GM23248 (cell line): Measurements from ENCODE around the gene CCDC73. TPM values are rescaled to one million over a fixed set of nuclear protein-coding genes. Genes with fewer than 3 reads are reported as not detected.

Experiments used
- DNase-seq: peaks from one replicate; pipeline ENCODE4 v3.0.0-alpha.2; 2015
- H2AFZ ChIP-seq: fragments of 200-600 bp; sonication (generic); 2 replicates; pipeline ENCODE4 v1.6.1; 2016; ENCODE audit warnings: antibody characterized with exemption
- H3F3A ChIP-seq: fragments of 200-600 bp; sonication (generic); 2 replicates; pipeline ENCODE4 v1.6.1; 2016; ENCODE audit warnings: mild to moderate bottlenecking, antibody characterized with exemption, mixed run types; ENCODE audit not compliant: insufficient read depth
- H3K27ac ChIP-seq: fragments of 200-600 bp; sonication (generic); 2 replicates; pipeline ENCODE4 v1.5.1; 2016; ENCODE audit warnings: mild to moderate bottlenecking
- H3K27me3 ChIP-seq: fragments of 200-600 bp; sonication (generic); replicated peaks from 2 replicates; pipeline ENCODE4 v1.6.1; 2016; ENCODE audit warnings: mild to moderate bottlenecking; ENCODE audit not compliant: insufficient read depth
- H3K36me3 ChIP-seq: fragments of 200-600 bp; sonication (generic); 2 replicates; pipeline ENCODE4 v1.6.1; 2016; ENCODE audit warnings: low read depth, mild to moderate bottlenecking
- H3K4me1 ChIP-seq: fragments of 200-600 bp; sonication (generic); 2 replicates; pipeline ENCODE4 v1.6.1; 2016; ENCODE audit warnings: mild to moderate bottlenecking; ENCODE audit not compliant: insufficient read depth
- H3K4me2 ChIP-seq: fragments of 200-600 bp; sonication (generic); one replicate; pipeline ENCODE4 v1.6.1; 2016; ENCODE audit warnings: mild to moderate bottlenecking; ENCODE audit not compliant: unreplicated experiment
- H3K4me3 ChIP-seq: fragments of 200-600 bp; sonication (generic); 2 replicates; pipeline ENCODE4 v1.5.1; 2016; ENCODE audit warnings: mild to moderate bottlenecking
- H3K79me2 ChIP-seq: fragments of 200-600 bp; sonication (generic); 2 replicates; pipeline ENCODE4 v1.6.1; 2016; ENCODE audit warnings: mild to moderate bottlenecking; ENCODE audit not compliant: insufficient read depth
- H3K9ac ChIP-seq: fragments of 200-600 bp; sonication (generic); 2 replicates; pipeline ENCODE4 v1.6.1; 2016; ENCODE audit warnings: mild to moderate bottlenecking
- H3K9me2 ChIP-seq: fragments of 200-600 bp; sonication (generic); 2 replicates; pipeline ENCODE4 v1.6.1; 2016; ENCODE audit warnings: mixed run types, mild to moderate bottlenecking, moderate library complexity; ENCODE audit not compliant: insufficient read depth
- H3K9me3 ChIP-seq: fragments of 200-600 bp; sonication (generic); one replicate; pipeline ENCODE4 v1.6.1; 2017; ENCODE audit warnings: low read depth
- H4K20me1 ChIP-seq: fragments of 200-600 bp; sonication (generic); 2 replicates; pipeline ENCODE4 v1.6.0; 2016; ENCODE audit not compliant: insufficient read depth
- EZH2 ChIP-seq: fragments of 200-600 bp; sonication (generic); IDR thresholded peaks from 2 replicates; pipeline ENCODE4 v1.6.1; 2018; ENCODE audit warnings: antibody characterized with exemption, mild to moderate bottlenecking; ENCODE audit not compliant: insufficient read depth, poor library complexity, severe bottlenecking
- EZH2phosphoT487 ChIP-seq: fragments of 200-600 bp; sonication (generic); IDR thresholded peaks from 2 replicates; pipeline ENCODE4 v1.6.1; 2018; ENCODE audit warnings: antibody characterized with exemption, moderate library complexity, mild to moderate bottlenecking, low read depth; ENCODE audit not compliant: insufficient read depth
- WGBS, 2 experiments: methylation state at CpG; one replicate each; pipeline ENCODE4 v1.1.6; 2015 to 2017; ENCODE audit warnings: low lambda C conversion rate in 2 of 2, low coverage in 1 of 2; ENCODE audit errors: missing lambda C conversion rate in 2 of 2; 5-methylcytosine and 5-hydroxymethylcytosine counted together
- in situ Hi-C: fragments of 300-500 bp; cut with MboI; formaldehyde crosslinking; loops from 2 replicates; pipeline ENCODE4 v1.15.0; 2020
- polyA plus RNA-seq: library from polyadenylated mRNA; unstranded; fragments of >200 nt; fragmentation: Nextera tagmentation; extraction: Ambion mirVana; gene quantifications from 2 replicates; pipeline ENCODE4 v1.2.1, GENCODE V29; 2016
- total RNA-seq: library from RNA; depleted of rRNA; stranded (reverse); fragments of >200 nt; shearing (Covaris generic); gene quantifications from 2 replicates; pipeline ENCODE4 v1.2.3, GENCODE V29; 2014

CCDC73 gene
- total and polyA plus RNA-seq, 2 experiments from 2014 or later: not detected

GRCh38 chr11:32819187-32819586 is 24.7 kb upstream of the CCDC73 start:
- H3K36me3 ChIP-seq: no peaks in the 10 kb centered on the region
- no peaks in the 10 kb centered on the region for H3F3A ChIP-seq
- no peak overlapping the region for H3K27ac ChIP-seq
- in situ Hi-C loops: no loop called here
- 92 to 94% methylated on average over 2 of the region's 2 CpGs for WGBS, 2 experiments
- no peaks in the 10 kb centered on the region for H3K9me2 ChIP-seq
- H3K79me2 ChIP-seq: no peaks in the 10 kb centered on the region
- H3K4me1 ChIP-seq: peaks cover 5% of the 10 kb centered on the region; the same call in 1 of the 2 replicates
- H4K20me1 ChIP-seq: no peaks in the 10 kb centered on the region
- no peaks in the 10 kb centered on the region for H3K9me3 ChIP-seq
- no peaks in the 10 kb centered on the region for H3K27me3 ChIP-seq
- no peak for DNase-seq
- no peak overlapping the region for H2AFZ ChIP-seq
- no peak for TF ChIP-seq EZH2
- no peak for TF ChIP-seq EZH2phosphoT487
- H3K9ac ChIP-seq: no peak overlapping the region
- H3K4me3 ChIP-seq: no peak overlapping the region
- no peak overlapping the region for H3K4me2 ChIP-seq

GRCh38 chr11:32817852-32818183 is 23.4 kb upstream of the CCDC73 start:
- H3K27ac ChIP-seq: no peak overlapping the region
- in situ Hi-C loops: no loop called here
- no peaks in the 10 kb centered on the region for H3K27me3 ChIP-seq
- H3F3A ChIP-seq: no peaks in the 10 kb centered on the region
- no peak overlapping the region for H3K4me3 ChIP-seq
- no peak overlapping the region for H2AFZ ChIP-seq
- H3K36me3 ChIP-seq: no peaks in the 10 kb centered on the region
- no peaks in the 10 kb centered on the region for H3K9me2 ChIP-seq
- 77 to 78% methylated on average over 3 of the region's 3 CpGs for WGBS, 2 experiments
- no peak overlapping the region for H3K4me2 ChIP-seq
- no peaks in the 10 kb centered on the region for H3K79me2 ChIP-seq
- no peak for DNase-seq
- H3K9ac ChIP-seq: no peak overlapping the region
- no peak for TF ChIP-seq EZH2
- TF ChIP-seq EZH2phosphoT487: no peak
- H4K20me1 ChIP-seq: no peaks in the 10 kb centered on the region
- peaks cover 5% of the 10 kb centered on the region; the same call in 1 of the 2 replicates for H3K4me1 ChIP-seq
- no peaks in the 10 kb centered on the region for H3K9me3 ChIP-seq

GRCh38 chr11:32817181-32817851 is 22.9 kb upstream of the CCDC73 start:
- Histone ChIP-seq H3K4me2 (no peak overlapping the region), H3K9ac (no peak overlapping the region), H3K4me3 (no peak overlapping the region), H3K36me3 (no peaks in the 10 kb centered on the region), H3K27ac (no peak overlapping the region), H3K9me3 (no peaks in the 10 kb centered on the region), H3K27me3 (no peaks in the 10 kb centered on the region), H3K9me2 (no peaks in the 10 kb centered on the region), H4K20me1 (no peaks in the 10 kb centered on the region), H3K4me1 (peaks cover 5% of the 10 kb centered on the region; the same call in 1 of the 2 replicates), H3F3A (no peaks in the 10 kb centered on the region), H2AFZ (no peak overlapping the region), H3K79me2 (no peaks in the 10 kb centered on the region)
- TF ChIP-seq EZH2phosphoT487: no peak
- TF ChIP-seq EZH2: no peak
- in situ Hi-C loops: no loop called here
- 60 to 63% methylated on average over 4 of the region's 4 CpGs for WGBS, 2 experiments
- peak; percentile 69 for DNase-seq

GRCh38 chr11:32809313-32809712 is 14.9 kb upstream of the CCDC73 start:
- in situ Hi-C loops: no loop called here
- H3F3A ChIP-seq: no peaks in the 10 kb centered on the region
- no peaks in the 10 kb centered on the region for H4K20me1 ChIP-seq
- H3K9me3 ChIP-seq: no peaks in the 10 kb centered on the region
- H3K9ac ChIP-seq: no peak overlapping the region
- no peak for TF ChIP-seq EZH2
- no peak for TF ChIP-seq EZH2phosphoT487
- H2AFZ ChIP-seq: no peak overlapping the region
- H3K4me1 ChIP-seq: no peaks in the 10 kb centered on the region
- no peak overlapping the region for H3K4me3 ChIP-seq
- no peaks in the 10 kb centered on the region for H3K27me3 ChIP-seq
- no peaks in the 10 kb centered on the region for H3K36me3 ChIP-seq
- no peaks in the 10 kb centered on the region for H3K9me2 ChIP-seq
- peak; percentile 79 for DNase-seq
- H3K27ac ChIP-seq: no peak overlapping the region
- no peaks in the 10 kb centered on the region for H3K79me2 ChIP-seq
- WGBS, 2 experiments: 32 to 35% methylated on average over 3 of the region's 3 CpGs
- H3K4me2 ChIP-seq: no peak overlapping the region
